ENCODE measurements around the gene ETV2.

DNA sequence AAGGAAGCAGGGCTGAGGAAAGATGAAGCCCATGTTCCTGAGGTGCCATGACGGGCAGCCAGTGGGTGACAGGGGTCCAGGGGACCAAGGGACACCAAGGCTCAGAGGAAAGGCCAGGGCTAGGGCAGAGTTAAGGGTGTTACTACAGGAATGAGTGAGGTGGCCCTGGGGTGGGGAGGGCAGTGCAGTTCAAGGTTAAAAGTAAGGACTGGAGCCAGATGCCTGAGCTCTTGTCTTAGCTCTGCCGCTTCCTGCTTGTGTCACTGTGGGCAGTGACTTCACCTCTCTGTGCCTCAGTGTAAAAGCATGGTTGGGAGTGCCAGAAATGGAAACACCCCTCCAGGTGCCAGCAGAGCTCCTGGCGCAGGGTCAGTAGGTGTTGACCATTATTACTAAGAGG, 4.9 kb upstream of the ETV2 start:
- TF ChIP-seq, protein P1, sequence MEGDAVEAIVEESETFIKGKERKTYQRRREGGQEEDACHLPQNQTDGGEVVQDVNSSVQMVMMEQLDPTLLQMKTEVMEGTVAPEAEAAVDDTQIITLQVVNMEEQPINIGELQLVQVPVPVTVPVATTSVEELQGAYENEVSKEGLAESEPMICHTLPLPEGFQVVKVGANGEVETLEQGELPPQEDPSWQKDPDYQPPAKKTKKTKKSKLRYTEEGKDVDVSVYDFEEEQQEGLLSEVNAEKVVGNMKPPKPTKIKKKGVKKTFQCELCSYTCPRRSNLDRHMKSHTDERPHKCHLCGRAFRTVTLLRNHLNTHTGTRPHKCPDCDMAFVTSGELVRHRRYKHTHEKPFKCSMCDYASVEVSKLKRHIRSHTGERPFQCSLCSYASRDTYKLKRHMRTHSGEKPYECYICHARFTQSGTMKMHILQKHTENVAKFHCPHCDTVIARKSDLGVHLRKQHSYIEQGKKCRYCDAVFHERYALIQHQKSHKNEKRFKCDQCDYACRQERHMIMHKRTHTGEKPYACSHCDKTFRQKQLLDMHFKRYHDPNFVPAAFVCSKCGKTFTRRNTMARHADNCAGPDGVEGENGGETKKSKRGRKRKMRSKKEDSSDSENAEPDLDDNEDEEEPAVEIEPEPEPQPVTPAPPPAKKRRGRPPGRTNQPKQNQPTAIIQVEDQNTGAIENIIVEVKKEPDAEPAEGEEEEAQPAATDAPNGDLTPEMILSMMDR (tag by site-specific recombination; IDR thresholded peaks at IDR 0.05) = no peak
- TF ChIP-seq EGR2 (tag by site-specific recombination; IDR thresholded peaks at IDR 0.05; ENCODE audit: low read depth) (no peak), ZNF274 (IDR thresholded peaks at IDR 0.05; ENCODE audit: low read length) (no peak), ZNF274 (tag by site-specific recombination; IDR thresholded peaks at IDR 0.05; ENCODE audit: borderline replicate concordance) (no peak), ZEB2 (tag by site-specific recombination; IDR thresholded peaks at IDR 0.05) (no peak), ZNF221 (tag by site-specific recombination; IDR thresholded peaks at IDR 0.05; ENCODE audit: borderline replicate concordance) (no peak), ZNF37A (tag by site-specific recombination; IDR thresholded peaks at IDR 0.05) (no peak), SCRT2 (tag by site-specific recombination; IDR thresholded peaks at IDR 0.05) (no peak), ZFP69B (tag by site-specific recombination; IDR thresholded peaks at IDR 0.05) (no peak), ZNF202 (tag by site-specific recombination; IDR thresholded peaks at IDR 0.05; ENCODE audit: borderline replicate concordance) (no peak), ZXDB (tag by site-specific recombination; IDR thresholded peaks at IDR 0.05) (no peak), ZNF391 (tag by site-specific recombination; IDR thresholded peaks at IDR 0.05; ENCODE audit: borderline replicate concordance, low read depth) (no peak)
- TF ChIP-seq, protein P2, sequence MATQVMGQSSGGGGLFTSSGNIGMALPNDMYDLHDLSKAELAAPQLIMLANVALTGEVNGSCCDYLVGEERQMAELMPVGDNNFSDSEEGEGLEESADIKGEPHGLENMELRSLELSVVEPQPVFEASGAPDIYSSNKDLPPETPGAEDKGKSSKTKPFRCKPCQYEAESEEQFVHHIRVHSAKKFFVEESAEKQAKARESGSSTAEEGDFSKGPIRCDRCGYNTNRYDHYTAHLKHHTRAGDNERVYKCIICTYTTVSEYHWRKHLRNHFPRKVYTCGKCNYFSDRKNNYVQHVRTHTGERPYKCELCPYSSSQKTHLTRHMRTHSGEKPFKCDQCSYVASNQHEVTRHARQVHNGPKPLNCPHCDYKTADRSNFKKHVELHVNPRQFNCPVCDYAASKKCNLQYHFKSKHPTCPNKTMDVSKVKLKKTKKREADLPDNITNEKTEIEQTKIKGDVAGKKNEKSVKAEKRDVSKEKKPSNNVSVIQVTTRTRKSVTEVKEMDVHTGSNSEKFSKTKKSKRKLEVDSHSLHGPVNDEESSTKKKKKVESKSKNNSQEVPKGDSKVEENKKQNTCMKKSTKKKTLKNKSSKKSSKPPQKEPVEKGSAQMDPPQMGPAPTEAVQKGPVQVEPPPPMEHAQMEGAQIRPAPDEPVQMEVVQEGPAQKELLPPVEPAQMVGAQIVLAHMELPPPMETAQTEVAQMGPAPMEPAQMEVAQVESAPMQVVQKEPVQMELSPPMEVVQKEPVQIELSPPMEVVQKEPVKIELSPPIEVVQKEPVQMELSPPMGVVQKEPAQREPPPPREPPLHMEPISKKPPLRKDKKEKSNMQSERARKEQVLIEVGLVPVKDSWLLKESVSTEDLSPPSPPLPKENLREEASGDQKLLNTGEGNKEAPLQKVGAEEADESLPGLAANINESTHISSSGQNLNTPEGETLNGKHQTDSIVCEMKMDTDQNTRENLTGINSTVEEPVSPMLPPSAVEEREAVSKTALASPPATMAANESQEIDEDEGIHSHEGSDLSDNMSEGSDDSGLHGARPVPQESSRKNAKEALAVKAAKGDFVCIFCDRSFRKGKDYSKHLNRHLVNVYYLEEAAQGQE (tag by site-specific recombination; IDR thresholded peaks at IDR 0.05) = no peak
- TF ChIP-seq, protein P3, sequence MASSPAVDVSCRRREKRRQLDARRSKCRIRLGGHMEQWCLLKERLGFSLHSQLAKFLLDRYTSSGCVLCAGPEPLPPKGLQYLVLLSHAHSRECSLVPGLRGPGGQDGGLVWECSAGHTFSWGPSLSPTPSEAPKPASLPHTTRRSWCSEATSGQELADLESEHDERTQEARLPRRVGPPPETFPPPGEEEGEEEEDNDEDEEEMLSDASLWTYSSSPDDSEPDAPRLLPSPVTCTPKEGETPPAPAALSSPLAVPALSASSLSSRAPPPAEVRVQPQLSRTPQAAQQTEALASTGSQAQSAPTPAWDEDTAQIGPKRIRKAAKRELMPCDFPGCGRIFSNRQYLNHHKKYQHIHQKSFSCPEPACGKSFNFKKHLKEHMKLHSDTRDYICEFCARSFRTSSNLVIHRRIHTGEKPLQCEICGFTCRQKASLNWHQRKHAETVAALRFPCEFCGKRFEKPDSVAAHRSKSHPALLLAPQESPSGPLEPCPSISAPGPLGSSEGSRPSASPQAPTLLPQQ (tag by site-specific recombination; IDR thresholded peaks at IDR 0.05) = no peak
